Renal pelvis (tissue), 4 donors: ENCODE data around the gene IFT57. TPM values are rescaled to one million over a fixed set of nuclear protein-coding genes. Genes with fewer than 3 reads are reported as not detected.

ENCODE experiments used
- DNase-seq: peaks from one replicate; pipeline ENCODE4 v3.0.0-alpha.2; 2013
- polyA plus RNA-seq, 3 donors: library from polyadenylated mRNA; unstranded; fragments of 120-200 nt; gene quantifications; one replicate each; pipeline ENCODE4 v1.2.1, GENCODE V29; 2013; ENCODE audit not compliant: insufficient read length in 3 of 3

Gene IFT57
- polyA plus RNA-seq, 3 donors: 84.2 to 90.8 (median 90.6) TPM

DNA sequence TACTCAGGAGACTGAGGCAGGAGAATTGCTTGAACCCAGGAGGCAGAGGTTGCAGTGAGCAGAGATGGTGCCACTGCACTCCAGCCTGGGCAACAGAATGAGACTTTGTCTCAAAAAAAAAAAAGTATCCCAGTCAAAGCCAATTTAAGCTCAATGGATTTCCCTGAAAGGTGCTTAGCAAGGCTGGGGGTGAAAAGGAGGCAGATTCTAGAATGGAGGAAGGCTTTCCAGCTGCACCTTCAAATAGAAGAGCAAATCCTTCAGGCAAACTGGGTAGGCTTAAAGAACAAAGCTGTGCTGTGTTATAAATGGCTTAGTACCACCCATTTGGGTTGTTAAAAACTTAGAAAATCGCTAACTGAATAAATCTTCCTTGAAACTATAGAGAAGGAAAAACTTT, 3.0 kb upstream of the IFT57 start:
- no peak for DNase-seq

DNA sequence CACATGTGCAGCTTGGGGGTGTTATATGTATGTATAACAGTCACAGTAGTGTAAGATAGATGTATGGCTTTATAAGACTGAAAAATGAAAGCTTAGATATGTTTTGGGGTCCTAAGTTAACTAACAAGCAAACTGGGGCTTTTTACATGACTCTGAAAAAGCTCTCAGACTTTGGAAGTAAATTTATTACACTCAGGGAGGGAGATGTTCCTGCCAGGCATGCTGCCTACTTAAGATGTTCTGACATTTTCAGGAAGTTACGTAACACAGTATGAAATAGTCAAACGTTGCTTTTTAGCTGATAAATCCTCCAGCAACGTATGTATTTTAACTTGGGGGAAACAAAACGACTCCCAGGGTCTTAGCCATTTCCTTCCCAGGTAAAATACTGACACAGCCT, 1.7 kb upstream of the IFT57 start:
- no peak for DNase-seq

GRCh38 chr3:108222853-108223565, 785 bp upstream of the IFT57 start:
- no peak for DNase-seq

DNA sequence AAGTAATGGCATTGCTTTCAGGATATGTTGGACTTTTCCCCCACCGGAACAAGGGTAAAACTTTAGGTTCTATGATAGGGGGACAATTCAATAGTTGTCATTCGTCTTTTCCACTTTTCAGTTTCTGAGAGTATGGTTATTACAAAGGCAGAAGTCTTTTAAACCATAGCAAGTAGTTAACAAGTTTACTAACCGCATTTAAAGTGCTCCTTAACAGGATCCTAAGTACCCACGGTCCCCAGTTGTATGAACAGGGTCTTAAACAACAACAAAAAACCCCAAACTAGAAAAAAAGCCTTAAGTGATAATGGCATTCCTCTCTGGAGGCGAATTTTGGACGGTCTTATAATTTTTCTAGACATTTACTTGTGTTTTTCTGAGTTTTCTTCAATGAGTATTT, 831 bp downstream of the IFT57 start:
- no peak for DNase-seq

DNA sequence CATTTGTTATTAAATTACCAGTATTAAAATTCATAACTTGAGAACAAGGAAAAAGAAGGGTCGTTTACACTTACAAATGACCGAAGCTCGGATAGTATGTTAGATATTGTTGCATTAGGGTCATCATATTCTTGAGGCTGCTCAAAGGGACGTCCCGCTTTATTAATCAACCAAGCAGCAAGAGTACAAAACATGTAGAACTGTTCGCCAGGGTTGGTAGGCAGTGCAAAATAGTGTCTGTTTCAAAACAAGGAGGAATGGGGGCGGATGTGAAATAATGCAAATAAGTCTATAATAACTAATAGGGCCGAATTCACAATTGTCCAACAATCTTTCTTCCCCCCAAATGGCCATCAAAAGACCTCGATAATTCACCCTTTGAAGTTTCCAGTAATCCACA, 2.9 kb downstream of the IFT57 start:
- no peak for DNase-seq

DNA sequence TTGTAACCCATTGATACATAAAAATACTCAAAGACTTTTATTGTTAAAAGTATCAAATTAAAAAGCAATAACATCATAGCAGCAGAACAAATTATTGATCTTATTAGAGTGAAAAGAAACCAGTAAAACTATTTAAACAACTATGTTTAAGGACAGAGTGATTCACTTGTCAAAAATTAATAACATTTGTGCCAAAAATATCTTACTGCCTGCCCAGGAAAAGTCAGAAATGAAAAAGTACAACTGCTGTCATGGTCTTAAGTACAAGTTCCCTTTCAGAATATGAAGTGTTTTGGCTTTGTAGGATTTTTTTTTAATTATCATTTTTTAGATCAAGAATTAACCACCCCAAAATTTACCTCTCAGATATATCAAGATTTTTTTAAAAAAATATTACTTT, 3.4 kb downstream of the IFT57 start:
- no peak for DNase-seq

GRCh38 chr3:108215871-108216270, 6.4 kb downstream of the IFT57 start:
- no peak for DNase-seq

DNA sequence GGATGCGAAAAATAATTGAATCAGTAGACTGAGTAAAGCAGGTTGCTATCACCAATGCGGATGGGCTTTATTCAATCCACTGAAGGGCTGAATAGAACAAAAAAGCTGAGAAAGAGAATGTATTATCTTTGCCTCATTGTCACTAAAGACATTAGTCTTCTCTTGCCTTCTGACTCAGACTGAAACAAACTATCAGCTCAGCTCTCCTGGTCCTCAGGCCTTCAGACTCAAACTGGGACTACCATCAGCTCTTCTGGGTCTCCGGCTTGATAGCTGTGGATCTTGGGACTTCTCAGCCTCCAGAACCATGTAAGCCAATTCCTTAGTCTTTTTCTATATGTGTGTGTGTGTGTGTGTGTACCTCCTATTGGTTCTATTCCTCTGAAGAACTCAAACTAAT, 12.6 kb downstream of the IFT57 start:
- DNase-seq: no peak

DNA sequence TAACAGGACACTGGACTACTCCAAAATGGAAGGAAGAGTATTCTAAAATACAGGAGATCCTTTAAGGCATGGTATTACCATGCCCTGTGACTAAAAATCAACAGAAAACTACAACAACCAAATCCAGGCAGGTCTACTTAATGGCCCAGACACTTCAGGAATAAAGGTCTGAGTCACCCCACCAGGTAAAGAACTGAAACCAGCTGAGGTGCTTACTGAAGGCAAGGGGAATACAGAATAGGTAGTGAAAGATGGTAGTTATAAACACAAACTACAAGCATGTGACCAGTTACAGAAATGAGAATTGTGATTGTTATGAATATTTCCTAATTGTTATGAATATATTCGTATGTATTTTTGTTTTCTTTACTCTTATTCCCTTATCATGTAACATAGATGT, 13.4 kb downstream of the IFT57 start:
- no peak for DNase-seq

DNA sequence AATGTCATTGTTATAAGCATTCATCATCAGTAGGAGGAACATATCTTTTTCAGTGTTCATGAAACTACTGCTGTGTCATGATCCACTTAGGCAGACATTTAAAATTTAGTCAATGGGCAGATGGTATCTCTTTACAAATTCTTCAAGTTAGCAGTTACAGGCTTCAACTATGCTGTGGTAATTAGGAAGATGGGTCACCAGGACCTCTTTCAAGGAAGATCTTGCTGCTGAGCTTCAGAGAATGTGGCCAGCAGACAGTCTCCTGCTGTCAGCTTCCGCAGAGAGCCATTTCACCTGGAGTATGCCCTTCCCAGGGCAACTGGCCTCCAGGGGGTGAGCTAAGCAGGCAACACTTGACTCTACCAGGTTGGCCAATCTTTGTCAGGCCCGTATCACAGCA, 19.4 kb downstream of the IFT57 start:
- DNase-seq: no peak

GRCh38 chr3:108202080-108202479, 20.1 kb downstream of the IFT57 start:
- DNase-seq: no peak

- no peak for DNase-seq
Measured at GRCh38 chr3:108201258-108201657, 21.0 kb downstream of the IFT57 start.

- DNase-seq: no peak
Measured at GRCh38 chr3:108200578-108200977, 21.6 kb downstream of the IFT57 start.

DNA sequence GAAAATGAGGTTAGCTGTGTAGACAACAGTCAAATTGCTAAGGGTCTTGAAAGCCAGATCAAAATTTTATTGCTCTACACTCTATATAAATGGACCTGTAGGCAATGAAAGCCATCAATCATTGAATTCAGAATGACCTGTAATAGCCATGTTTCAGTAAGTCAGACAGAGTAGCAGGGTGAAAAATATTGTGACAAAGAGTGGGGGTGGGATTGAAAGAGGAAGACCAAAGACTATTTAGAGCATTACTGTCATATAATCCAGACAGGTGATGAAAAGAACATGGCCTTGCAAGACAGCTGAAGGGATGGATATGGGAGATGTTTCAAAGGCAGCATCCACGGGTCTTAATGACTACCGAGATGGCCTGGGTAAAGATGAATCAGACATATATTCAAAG, 22.2 kb downstream of the IFT57 start:
- no peak for DNase-seq

DNA sequence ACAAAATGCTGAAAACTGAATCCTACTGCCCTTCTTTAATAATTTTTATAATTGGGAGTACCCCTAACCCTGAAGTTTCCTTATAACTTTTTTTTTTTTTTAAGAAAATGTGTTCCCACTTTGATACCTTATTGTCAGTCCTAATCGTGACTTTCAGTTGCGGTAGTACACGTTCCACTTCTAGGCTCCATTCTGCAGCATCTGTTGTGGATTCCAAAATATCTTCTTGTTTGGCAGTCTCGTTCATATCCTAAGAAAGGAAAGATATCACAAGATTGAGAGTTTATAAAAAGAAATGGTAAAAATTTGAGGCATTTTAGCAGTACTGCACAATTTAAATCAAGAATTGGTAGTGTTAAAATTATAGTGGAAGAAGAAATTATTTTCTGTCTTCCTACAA, 30.8 kb downstream of the IFT57 start:
- DNase-seq: no peak

DNA sequence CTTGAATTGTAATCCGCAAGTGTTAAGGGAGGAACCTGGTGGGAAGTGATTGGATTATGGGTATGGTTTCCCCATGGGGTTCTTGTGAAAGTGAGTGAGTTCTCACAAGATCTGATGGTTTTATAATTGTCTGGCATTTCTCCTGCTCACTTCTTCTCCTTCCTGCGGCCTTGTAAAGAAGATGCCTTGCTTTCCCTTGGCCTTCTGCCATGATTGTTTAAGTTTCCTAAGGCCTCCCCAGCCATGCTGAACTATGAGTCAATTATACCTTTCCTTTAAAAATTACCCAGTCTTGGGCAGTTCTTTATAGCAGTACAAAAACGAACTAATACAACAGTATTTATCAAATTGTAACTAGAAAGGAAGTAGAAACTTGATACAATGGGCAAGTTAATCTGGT, 31.9 kb downstream of the IFT57 start:
- no peak for DNase-seq

DNA sequence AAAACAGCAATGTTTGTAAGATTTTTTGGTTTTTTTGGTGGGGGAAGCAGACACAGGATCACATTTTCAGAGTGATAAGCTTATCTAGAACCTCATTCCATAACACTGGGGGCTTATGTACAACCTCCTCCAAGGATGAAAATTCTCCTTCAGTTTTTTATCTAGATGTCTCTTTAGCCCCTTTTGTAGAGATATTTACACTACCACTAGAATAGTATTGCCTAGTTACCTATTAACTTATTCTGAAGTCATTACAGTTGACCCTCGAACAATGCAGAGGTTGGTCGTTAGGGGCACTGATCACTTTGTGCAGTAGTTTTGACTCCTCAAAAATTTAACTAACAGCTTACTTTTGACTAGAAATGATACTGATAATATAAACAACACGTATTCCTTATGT, 32.8 kb downstream of the IFT57 start:
- no peak for DNase-seq

GRCh38 chr3:108185536-108185935, 36.7 kb downstream of the IFT57 start:
- DNase-seq: no peak

DNA sequence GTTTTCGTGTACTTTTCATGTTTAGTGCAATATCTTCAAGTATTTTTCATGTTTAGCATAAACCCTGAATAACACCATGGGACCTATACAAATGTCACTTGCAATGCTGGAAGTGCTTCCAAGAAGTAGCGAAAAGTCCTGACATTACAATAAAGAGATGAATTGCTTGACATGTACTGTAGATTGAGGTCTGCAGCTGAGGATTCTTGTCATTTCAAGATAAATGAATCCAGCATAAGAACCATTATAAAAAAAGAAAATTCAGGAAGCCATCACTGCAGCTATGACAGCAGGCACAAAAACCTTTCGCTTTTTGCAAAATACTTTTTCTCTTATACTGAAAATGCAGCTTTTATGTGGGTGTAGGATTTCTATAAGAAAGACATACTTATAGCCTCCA, 37.4 kb downstream of the IFT57 start:
- no peak for DNase-seq

GRCh38 chr3:108183971-108184370, 38.3 kb downstream of the IFT57 start:
- DNase-seq: no peak

GRCh38 chr3:108183181-108183580, 39.0 kb downstream of the IFT57 start:
- no peak for DNase-seq

- DNase-seq: no peak
Measured at GRCh38 chr3:108182339-108182738, 39.9 kb downstream of the IFT57 start.

DNA sequence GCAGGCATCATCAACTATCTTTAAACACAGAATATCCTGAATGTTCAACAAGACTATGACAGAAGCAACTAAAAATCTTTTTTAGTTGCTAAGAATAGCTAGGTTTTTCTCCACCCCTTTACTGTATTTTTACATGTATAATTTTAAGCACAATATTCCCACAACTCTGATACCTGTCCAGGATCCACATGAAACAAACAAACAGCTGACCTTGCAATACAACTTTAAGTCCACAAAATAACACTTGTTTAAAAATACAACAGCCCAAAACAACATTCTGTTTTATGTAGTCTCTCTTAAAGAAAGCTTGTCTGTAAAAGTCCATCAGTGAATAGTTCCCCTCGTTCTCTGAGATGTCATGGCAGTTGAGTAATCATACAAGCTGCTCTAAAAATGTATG, 41.1 kb downstream of the IFT57 start:
- DNase-seq: no peak

DNA sequence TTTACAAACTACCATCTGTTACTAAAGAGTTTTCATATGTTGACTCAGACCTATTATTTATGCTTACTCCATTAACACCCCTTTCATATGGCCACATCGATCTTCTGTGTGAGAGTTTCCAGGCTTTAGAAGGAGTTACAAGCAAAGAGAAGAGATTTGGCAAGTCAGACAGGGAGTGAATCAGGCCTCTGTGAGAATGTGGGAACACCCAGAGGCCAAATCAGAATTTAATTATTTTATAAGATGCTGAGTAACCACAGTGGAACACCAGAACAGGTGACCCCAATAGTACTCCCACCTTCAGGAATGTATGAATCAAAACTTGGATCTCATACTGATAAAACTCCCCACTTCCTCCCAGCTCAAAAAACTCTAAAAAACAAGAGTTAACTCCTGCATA, 42.0 kb downstream of the IFT57 start:
- no peak for DNase-seq

DNA sequence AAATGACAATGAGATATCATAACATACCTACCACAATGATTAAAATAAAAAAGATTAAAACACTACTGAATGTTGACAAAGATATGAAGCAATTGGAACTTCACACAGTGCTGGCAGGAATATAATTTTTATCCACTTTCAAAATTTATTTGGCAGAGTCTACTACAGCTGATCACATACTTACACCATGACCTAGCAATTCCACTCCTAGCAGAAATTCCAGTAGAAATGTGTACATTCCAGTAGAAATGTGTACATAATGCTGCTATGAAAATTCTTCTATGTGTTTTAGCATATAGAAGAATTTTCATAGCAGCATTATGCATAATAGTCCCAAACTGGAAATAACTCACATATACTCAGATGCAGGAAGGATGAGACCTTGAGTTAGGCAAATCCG, 43.5 kb downstream of the IFT57 start:
- DNase-seq: no peak
